HG02870 (cell line): Measurements from ENCODE around the gene NPIPB9.
"Not testable (repeated sequence)": the region's sequence is repeated elsewhere in the genome, so short reads cannot be mapped to it uniquely, and the experiment has no call there.

Source experiments
- ATAC-seq: cut with Tn5 transposase; IDR thresholded peaks from one replicate; pipeline ENCODE4 v1.9.1; 2021; ENCODE audit warnings: mild to moderate bottlenecking, moderate library complexity; ENCODE audit not compliant: unreplicated experiment

Gene NPIPB9

DNA sequence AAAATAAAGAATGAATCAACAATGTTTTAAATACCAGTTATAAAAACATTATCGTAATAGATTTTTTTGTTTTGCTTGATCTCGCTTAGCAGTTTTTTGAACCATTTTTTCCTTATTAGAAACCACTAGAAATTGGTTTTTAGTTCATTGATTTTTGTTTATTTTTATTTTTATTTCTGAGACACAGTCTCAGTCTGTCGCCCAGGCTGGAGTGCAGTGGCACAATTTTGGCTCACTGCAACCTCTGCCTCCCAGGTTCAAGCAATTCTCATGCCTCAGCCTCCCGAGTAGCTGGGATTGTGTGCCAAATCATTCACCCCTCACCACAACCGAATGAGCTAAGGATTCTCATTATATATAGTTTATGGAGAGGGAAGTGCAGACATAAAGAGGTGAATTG is at the start of gene NPIPB9:
TSS of gene NPIPB9 (plus strand) at position 301 of the 400 bp plus-strand sequence.
- ATAC-seq, result not testable (repeated sequence)

DNA sequence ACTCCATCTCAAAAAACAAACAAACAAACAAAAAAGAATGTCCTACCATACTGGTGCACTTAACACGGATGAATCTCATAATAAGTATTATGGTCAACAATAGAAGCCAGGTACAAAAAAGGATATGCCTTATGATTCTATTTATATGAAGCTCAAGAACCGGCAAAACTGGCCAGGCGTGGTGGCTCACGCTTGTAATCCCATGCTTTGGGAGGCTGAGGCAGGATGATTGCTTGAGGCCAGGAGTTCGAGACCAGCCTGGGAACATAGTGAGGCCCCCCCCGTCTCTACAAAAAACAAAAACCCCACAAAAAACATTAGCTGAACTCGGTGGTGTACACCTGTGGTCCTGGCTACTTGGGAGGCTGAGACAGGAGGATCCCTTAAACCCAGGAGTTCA is 47.3 kb upstream of the NPIPB9 start:
- ATAC-seq, result not testable (repeated sequence)

GRCh38 chr16:28711220-28712083 is 40.1 kb upstream of the NPIPB9 start, which contains the start of gene EIF3C:
Gene EIF3C, plus strand, starts transcription at chr16:28711464. Its CDS starts 223 bp downstream, at chr16:28711687.
- peak; percentile 98 for ATAC-seq

- ATAC-seq, result not testable (repeated sequence)
These were observed 28.5 kb upstream of the NPIPB9 start for GRCh38 chr16:28722852-28723650.

- not testable (repeated sequence) for ATAC-seq
These were observed 20.3 kb upstream of the NPIPB9 start for GRCh38 chr16:28731253-28731652.

- not testable (repeated sequence) for ATAC-seq
These were observed 19.0 kb upstream of the NPIPB9 start for GRCh38 chr16:28732455-28733124.

DNA sequence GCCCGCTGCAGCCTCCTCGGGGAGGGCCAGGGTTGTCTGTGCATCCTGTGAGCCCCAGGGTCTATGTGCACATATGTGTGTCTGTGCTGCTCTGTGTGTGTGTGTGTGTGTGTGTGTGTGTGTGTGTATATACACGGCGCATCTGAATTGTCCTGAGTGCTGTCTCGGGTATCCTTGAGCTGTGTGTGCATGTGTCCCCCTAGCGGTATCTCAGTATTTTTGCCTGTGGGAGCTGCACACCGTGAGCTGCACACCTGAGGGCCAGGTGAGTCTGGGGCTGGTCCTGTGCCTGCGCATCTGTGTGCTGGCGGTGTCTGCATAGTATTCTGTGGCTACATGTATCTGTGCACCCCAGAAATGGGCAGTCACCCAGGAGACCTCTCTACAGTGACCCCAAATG is 11.8 kb upstream of the NPIPB9 start:
- ATAC-seq, result not testable (repeated sequence)

DNA sequence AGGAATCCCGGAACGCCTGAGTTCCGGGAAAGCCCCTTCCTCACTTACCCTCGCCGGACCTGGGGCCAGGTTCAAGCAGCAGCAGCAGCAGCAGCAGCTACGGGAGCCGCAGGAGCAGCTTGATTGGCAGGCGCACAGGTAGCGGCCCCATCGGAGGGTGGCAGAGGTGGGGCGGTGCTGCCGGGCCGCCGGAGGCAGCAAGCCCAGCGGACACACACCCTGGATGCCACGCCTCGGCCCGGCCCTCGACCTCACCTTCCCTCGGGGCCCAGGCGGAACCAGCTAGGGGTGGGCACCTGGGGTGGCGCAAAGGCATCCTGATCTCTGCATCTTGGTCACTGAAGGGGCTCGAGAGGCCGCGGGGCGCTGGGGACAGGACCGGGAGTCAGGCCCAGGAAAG is 11.0 kb upstream of the NPIPB9 start:
- ATAC-seq, result not testable (repeated sequence)

DNA sequence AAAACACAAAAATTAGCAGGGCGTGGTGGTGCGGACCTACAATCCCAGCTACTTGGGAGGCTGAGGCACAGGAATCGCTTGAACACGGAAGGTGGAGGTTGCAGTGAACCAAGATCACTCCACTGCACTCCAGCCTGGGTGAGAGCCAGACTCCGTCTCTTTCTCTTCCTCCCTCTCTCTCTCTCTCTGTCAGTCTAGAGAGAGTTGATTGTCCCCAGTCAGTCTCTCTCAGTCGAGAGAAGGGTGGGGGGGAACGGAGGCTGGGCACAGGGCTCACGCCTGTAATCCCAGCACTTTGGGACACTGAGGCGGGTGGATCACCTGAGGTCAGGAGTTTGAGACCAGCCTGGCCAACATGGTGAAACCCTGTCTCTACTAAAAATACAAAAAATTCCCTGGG is 10.3 kb upstream of the NPIPB9 start:
- ATAC-seq, result not testable (repeated sequence)

GRCh38 chr16:28746618-28747350 is 4.8 kb upstream of the NPIPB9 start:
- ATAC-seq, result not testable (repeated sequence)

GRCh38 chr16:28749997-28750465 is 1.6 kb upstream of the NPIPB9 start:
- ATAC-seq, result peak; percentile 65

GRCh38 chr16:28750469-28751067 is 1.0 kb upstream of the NPIPB9 start:
- ATAC-seq, result peak; percentile 21

- ATAC-seq, result not testable (repeated sequence)
These were observed 30.1 kb downstream of the NPIPB9 start for GRCh38 chr16:28781697-28782096.

GRCh38 chr16:28782357-28782756 is 30.8 kb downstream of the NPIPB9 start:
- not testable (repeated sequence) for ATAC-seq

DNA sequence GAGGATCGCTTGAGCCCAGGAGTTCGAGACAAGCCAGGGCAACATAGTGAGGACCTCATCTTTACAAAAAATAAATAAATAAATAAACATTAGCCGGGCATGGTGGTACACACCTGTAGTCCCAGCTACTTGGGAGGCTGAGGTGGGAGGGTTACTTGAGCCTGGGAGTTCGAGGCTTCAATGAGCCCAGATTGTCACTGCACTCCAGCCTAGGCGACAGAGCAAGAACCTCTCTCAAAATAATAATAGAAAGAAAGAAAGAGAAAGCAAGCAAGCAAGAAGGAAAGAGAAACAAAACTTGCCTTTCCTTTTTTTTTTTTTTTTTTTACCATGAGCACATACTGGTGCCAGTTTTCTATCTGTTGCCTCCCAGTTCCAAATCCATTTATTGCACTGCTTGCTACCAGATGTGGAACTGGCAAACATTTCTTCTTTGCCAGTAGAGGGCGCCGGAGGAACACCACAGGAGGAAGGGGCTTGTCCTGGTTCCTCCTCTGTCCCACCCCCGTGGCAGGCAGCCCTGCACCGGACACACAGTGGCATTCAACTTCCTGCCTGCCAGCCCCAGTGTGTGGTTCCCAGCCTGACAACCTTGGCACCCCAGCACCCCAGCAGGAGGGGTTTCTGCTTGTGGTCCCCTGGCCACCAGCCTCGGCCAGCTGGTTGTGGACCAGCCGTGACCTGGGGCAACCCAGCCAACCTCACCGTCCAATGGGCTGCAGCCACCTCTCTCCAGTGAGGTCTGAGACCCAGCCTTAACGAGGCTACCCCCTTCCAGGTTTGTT is 50.8 kb downstream of the NPIPB9 start:
- peak; percentile 66 for ATAC-seq

GRCh38 chr16:28807445-28808120 is 56.0 kb downstream of the NPIPB9 start:
- ATAC-seq, result not testable (repeated sequence)

GRCh38 chr16:28820016-28820415 is 68.4 kb downstream of the NPIPB9 start:
- no peak for ATAC-seq

DNA sequence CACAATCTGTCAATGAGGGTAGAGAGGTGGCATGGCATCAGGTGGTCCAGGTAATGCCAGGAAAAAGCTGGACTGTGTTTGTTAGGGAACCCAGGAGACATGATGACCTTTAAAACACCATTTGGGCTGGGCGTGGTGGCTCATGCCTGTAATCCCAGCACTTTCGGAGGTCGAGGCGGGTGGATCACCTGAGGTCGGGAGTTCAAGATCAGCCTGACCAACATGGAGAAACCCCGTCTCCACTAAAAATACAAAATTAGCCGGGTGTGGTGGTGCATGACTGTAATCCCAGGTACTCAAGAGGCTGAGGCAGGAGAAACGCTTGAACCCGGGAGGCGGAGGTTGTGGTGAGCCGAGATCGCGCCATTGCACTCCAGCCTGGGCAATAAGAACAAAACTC is 69.0 kb downstream of the NPIPB9 start:
- not testable (repeated sequence) for ATAC-seq
